PC-9 (cell line): ENCODE measurements around the gene GUCY2F. TPM values are rescaled to one million over a fixed set of nuclear protein-coding genes. Genes with fewer than 3 reads are reported as not detected.

Experiments
- BruUV-seq: library from RNA; stranded (reverse); fragments of 400-500 nt; replicated peaks from 2 replicates; lab custom pipeline; 2021; lab: Mats Ljungman, UMichigan
- CTCF ChIA-PET: fragments of 300-600 bp; sonication (Branson Sonifier 250); formaldehyde crosslinking; loops from one replicate; lab custom pipeline; 2022; ENCODE audit warnings: antibody characterized with exemption; lab: Charles Lee
- POLR2A ChIA-PET: fragments of 300-600 bp; sonication (Branson Sonifier 250); formaldehyde crosslinking; loops from one replicate; lab custom pipeline; 2022; ENCODE audit warnings: antibody characterized with exemption; ENCODE audit not compliant: unreplicated experiment; lab: Charles Lee
- DNase-seq, 2 experiments: peaks; one replicate each; pipeline versions ENCODE4 v3.0.0 to v3.0.0-alpha.2; 2015 to 2022; ENCODE audit warnings: mixed read lengths in 1 of 2
- H2AFZ ChIP-seq: fragments of 200-600 bp; sonication (generic); 2 replicates; pipeline ENCODE4 v1.8.1; 2017; ENCODE audit warnings: antibody characterized with exemption
- H3F3A ChIP-seq: fragments of 200-600 bp; sonication (generic); 2 replicates; pipeline ENCODE4 v1.8.1; 2017; ENCODE audit warnings: antibody characterized with exemption, mild to moderate bottlenecking, low read depth; ENCODE audit not compliant: insufficient read depth
- H3K27ac ChIP-seq: fragments of 200-600 bp; sonication (generic); 2 replicates; pipeline ENCODE4 v1.6.1; 2016; ENCODE audit warnings: mixed run types
- H3K27me3 ChIP-seq: fragments of 200-600 bp; sonication (generic); 2 replicates; pipeline ENCODE4 v1.6.1; 2016; ENCODE audit warnings: low read depth, mixed run types; ENCODE audit not compliant: insufficient read depth
- H3K36me3 ChIP-seq: fragments of 200-600 bp; sonication (generic); 2 replicates; pipeline ENCODE4 v1.6.1; 2016; ENCODE audit warnings: low read depth, mixed run types
- H3K4me1 ChIP-seq: fragments of 200-600 bp; sonication (generic); replicated peaks from 2 replicates; pipeline ENCODE4 v1.6.1; 2016; ENCODE audit warnings: mixed run types; ENCODE audit not compliant: insufficient read depth
- H3K4me2 ChIP-seq: fragments of 200-600 bp; sonication (generic); 2 replicates; pipeline ENCODE4 v1.6.1; 2017; ENCODE audit warnings: mixed run types
- H3K4me3 ChIP-seq: fragments of 200-600 bp; sonication (generic); 2 replicates; pipeline ENCODE4 v1.6.1; 2016; ENCODE audit warnings: mixed run types
- H3K79me2 ChIP-seq: fragments of 200-600 bp; sonication (generic); 2 replicates; pipeline ENCODE4 v1.6.1; 2017; ENCODE audit warnings: low read depth, mixed run types
- H3K9me2 ChIP-seq: fragments of 200-600 bp; sonication (generic); 2 replicates; pipeline ENCODE4 v1.8.1; 2017; ENCODE audit warnings: mild to moderate bottlenecking; ENCODE audit not compliant: insufficient read depth
- H3K9me3 ChIP-seq: fragments of 200-600 bp; sonication (generic); 2 replicates; pipeline ENCODE4 v1.8.1; 2016; ENCODE audit warnings: low read depth; ENCODE audit not compliant: insufficient read depth
- H4K20me1 ChIP-seq: fragments of 200-600 bp; sonication (generic); 2 replicates; pipeline ENCODE4 v1.8.1; 2017; ENCODE audit not compliant: insufficient read depth
- CTCF ChIP-seq: fragments of 200-600 bp; sonication (generic); conservative IDR thresholded peaks from 2 replicates; pipeline ENCODE4 v1.6.1; 2017; ENCODE audit warnings: mixed run types, antibody characterized with exemption, mild to moderate bottlenecking, moderate library complexity
- EZH2 ChIP-seq: fragments of 200-600 bp; sonication (generic); IDR thresholded peaks from 2 replicates; pipeline ENCODE4 v1.8.0; 2017; ENCODE audit warnings: antibody characterized with exemption, low read depth
- intact Hi-C: fragments of 100-400 bp; cut with micrococcal nuclease; formaldehyde crosslinking; loops from one replicate; pipeline ENCODE4 v1.10.0; 2022; ENCODE audit not compliant: unreplicated experiment
- total RNA-seq: library from RNA; stranded (reverse); gene quantifications from 2 replicates; pipeline ENCODE4 v1.2.3, GENCODE V29; 2021

Gene GUCY2F
- total RNA-seq, 1 experiment from 2014 or later: not detected

- Histone ChIP-seq H3K9me2 (no peaks in the 10 kb centered on the region; the same call in 1 of the 2 replicates), H3F3A (no peaks in the 10 kb centered on the region), H3K27me3 (no peaks in the 10 kb centered on the region), H3K27ac (no peak overlapping the region), H3K4me1 (no peaks in the 10 kb centered on the region), H3K4me3 (no peak overlapping the region), H2AFZ (no peak overlapping the region), H3K36me3 (no peaks in the 10 kb centered on the region), H3K9me3 (no peaks in the 10 kb centered on the region), H3K79me2 (no peaks in the 10 kb centered on the region), H3K4me2 (no peak overlapping the region), H4K20me1 (no peaks in the 10 kb centered on the region)
- no TSS peak for BruUV-seq
- TF ChIP-seq CTCF (no peak), EZH2 (no peak)
- POLR2A ChIA-PET: no interaction called here
- CTCF ChIA-PET: no interaction called here
- no peak for DNase-seq
- intact Hi-C loops: no loop called here
Observed at GRCh38 chrX:109343671-109344070, 138.2 kb downstream of the GUCY2F start.

- CTCF ChIA-PET: no interaction called here
- peaks cover 10% of the 10 kb centered on the region; the same call in 1 of the 2 replicates for H3K27me3 ChIP-seq
- no peak overlapping the region for H3K4me2 ChIP-seq
- H3K4me1 ChIP-seq: no peaks in the 10 kb centered on the region
- BruUV-seq: no TSS peak
- POLR2A ChIA-PET: no interaction called here
- H3K4me3 ChIP-seq: no peak overlapping the region
- DNase-seq: no peak
- H3K9me3 ChIP-seq: no peaks in the 10 kb centered on the region; the same call in 1 of the 2 replicates
- H3F3A ChIP-seq: no peaks in the 10 kb centered on the region
- no peak overlapping the region for H3K27ac ChIP-seq
- TF ChIP-seq EZH2 (no peak), CTCF (no peak)
- intact Hi-C loops: no loop called here
- H3K79me2 ChIP-seq: no peaks in the 10 kb centered on the region
- H3K9me2 ChIP-seq: no peaks in the 10 kb centered on the region
- H3K36me3 ChIP-seq: no peaks in the 10 kb centered on the region
- H2AFZ ChIP-seq: no peak overlapping the region
- H4K20me1 ChIP-seq: no peaks in the 10 kb centered on the region
Observed at GRCh38 chrX:109336141-109336540, 145.7 kb downstream of the GUCY2F start.

- CTCF ChIA-PET: no interaction called here
- TF ChIP-seq EZH2 (no peak), CTCF (no peak)
- no peak for DNase-seq
Observed at GRCh38 chrX:109327251-109327650, 154.6 kb downstream of the GUCY2F start.

More at GRCh38 chrX:109327251-109327650, 154.6 kb downstream of the GUCY2F start:
- POLR2A ChIA-PET: no interaction called here
- Histone ChIP-seq H4K20me1 (no peaks in the 10 kb centered on the region), H3K79me2 (no peaks in the 10 kb centered on the region), H3K9me3 (no peaks in the 10 kb centered on the region), H3K4me2 (no peak overlapping the region), H3K4me1 (no peaks in the 10 kb centered on the region), H3K9me2 (no peaks in the 10 kb centered on the region), H3F3A (no peaks in the 10 kb centered on the region), H3K4me3 (no peak overlapping the region), H3K36me3 (no peaks in the 10 kb centered on the region), H3K27me3 (no peaks in the 10 kb centered on the region), H3K27ac (no peak overlapping the region), H2AFZ (no peak overlapping the region)
- BruUV-seq: no TSS peak
- intact Hi-C loops: no loop called here

Other genes starting within 250 kb of the GUCY2F start
- 12.1 and 20.0 TPM in 2 replicates for gene NXT2, start 54.8 kb upstream of the GUCY2F start, total RNA-seq
- 0.90 and 1.4 TPM in 2 replicates for gene KCNE5, start 143.1 kb upstream of the GUCY2F start, total RNA-seq